Ovary (tissue), 3 donors: ENCODE results near the gene IGFBPL1.

Experiments
- CTCF ChIP-seq, 3 donors: fragments of 450-650 bp in 2 of 3; fragments of 200-600 bp in 1 of 3; IDR thresholded peaks; one replicate each; pipeline versions ENCODE4 v1.5.1 to v1.8.0; 2016 to 2022; ENCODE audit warnings: antibody characterized with exemption in 3 of 3, mild to moderate bottlenecking in 1 of 3
- EP300 ChIP-seq: sonication (generic); formaldehyde crosslinking; IDR thresholded peaks from one replicate; pipeline ENCODE4 v1.6.1; 2017; ENCODE audit warnings: antibody characterized with exemption
- POLR2A ChIP-seq: fragments of 450-650 bp; IDR thresholded peaks from one replicate; pipeline ENCODE4 v1.6.1; 2017; ENCODE audit warnings: antibody characterized with exemption, mild to moderate bottlenecking, moderate library complexity
- donor health status: DM: no; HTN: no; CAD: no.

DNA sequence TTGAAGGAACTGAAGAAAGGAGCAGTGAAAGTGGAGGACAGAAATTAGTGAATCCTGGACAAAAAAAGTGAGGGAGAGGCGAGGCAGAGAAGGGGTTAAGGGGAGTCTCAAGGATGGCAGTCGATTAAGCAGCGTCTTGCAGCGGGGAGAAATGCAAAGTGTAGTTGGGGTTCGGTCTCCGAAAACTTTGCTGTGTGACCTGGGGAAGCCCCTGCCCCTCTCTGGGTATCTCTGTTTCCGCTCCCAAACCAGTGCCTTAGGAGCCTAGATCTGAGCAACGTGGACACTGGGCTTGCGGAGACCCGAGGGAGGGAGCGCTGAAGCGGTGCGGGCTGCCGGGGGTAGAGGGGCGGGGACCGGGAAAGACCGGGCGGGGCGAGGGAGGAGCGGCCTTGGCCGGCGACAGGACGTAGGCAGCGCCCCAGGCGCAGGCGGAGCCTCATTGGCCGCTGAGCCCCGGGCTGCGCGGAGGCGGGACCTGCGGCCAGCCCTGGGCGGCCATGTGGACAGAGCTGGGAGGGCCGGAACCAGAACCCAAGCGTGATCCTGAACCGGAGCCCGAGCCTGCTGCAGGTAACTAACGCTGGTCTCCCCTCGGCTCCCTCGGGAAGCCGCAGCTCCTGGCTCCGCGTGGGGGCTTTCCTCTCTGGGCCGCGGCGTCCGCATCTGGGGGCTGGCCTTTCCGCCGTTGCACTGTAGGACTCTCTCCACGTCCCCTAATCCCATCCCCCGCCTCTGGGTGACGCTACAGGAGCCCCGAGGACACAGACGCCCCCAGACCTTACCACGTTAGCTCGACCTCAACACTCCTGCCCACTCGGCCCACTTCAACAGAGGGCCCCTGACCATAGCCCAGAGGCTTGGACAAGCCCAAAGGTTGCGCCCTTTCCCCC is 31.8 kb downstream of the IGFBPL1 start, which contains the start of gene ALDH1B1:
- TF ChIP-seq CTCF (IDR thresholded peaks at IDR 0.05) = no peak
- TF ChIP-seq POLR2A = peak; percentile 10
- TF ChIP-seq EP300 = no peak
